GM10248 (cell line): Measurements from ENCODE around the gene OSBPL8.

Source experiments
- CTCF ChIA-PET: fragments of 300-600 bp; sonication (Branson Sonifier 250); formaldehyde crosslinking; extraction: SDS; loops from one replicate; lab custom pipeline; 2021; ENCODE audit warnings: antibody characterized with exemption; lab: Yijun Ruan, JAX
- POLR2A ChIA-PET: fragments of 350-650 bp; sonication (Branson Sonifier 250); formaldehyde crosslinking; extraction: SDS; loops from one replicate; lab custom pipeline; 2020; ENCODE audit warnings: antibody characterized with exemption; lab: Yijun Ruan, JAX
- DNase-seq: peaks from one replicate; pipeline ENCODE4 v3.0.0; 2012; ENCODE audit errors: extremely low spot score
- TF ChIP-seq, protein P1 (sequence below): IDR thresholded peaks from 2 replicates; pipeline ENCODE4 v1.5.1; 2012; ENCODE audit warnings: mild to moderate bottlenecking, low read depth; ENCODE audit errors: extremely low read depth, missing control alignments, control extremely low read depth

OSBPL8 gene, protein sequence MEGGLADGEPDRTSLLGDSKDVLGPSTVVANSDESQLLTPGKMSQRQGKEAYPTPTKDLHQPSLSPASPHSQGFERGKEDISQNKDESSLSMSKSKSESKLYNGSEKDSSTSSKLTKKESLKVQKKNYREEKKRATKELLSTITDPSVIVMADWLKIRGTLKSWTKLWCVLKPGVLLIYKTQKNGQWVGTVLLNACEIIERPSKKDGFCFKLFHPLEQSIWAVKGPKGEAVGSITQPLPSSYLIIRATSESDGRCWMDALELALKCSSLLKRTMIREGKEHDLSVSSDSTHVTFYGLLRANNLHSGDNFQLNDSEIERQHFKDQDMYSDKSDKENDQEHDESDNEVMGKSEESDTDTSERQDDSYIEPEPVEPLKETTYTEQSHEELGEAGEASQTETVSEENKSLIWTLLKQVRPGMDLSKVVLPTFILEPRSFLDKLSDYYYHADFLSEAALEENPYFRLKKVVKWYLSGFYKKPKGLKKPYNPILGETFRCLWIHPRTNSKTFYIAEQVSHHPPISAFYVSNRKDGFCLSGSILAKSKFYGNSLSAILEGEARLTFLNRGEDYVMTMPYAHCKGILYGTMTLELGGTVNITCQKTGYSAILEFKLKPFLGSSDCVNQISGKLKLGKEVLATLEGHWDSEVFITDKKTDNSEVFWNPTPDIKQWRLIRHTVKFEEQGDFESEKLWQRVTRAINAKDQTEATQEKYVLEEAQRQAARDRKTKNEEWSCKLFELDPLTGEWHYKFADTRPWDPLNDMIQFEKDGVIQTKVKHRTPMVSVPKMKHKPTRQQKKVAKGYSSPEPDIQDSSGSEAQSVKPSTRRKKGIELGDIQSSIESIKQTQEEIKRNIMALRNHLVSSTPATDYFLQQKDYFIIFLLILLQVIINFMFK

DNA sequence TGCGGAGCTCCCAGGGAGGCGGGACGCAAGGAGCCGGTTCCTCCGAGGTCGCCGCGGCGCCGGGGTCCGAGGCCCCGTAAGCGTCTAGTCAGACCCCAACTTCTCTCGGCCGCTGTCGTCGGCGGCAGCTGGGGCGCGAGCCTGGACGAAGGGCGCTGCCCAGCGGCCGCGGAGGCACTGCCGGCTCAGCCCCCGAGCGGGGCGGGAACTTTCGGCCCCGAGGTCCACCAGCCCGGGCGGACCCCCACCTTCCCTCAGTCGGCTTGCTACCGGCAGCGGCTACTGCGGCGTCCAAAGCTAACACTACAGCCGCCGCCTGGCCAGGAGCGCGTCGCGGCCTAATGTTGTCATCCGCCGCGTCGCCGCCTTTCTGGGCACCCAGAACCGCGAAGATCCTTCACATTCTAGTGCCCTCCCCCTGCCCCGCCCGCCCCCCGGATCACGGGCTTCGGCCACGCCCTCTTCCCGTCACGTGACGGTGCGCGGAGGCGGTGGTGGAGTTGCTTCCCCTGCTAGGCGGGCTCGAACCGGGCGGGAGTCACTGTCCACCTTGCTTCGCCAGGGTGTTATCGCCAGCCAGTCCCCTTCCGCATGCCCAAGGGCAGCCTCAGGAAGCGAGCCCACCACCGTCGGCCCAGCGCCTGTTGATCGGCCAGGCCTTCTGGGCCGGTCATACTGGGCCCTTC, at the start of gene OSBPL8:
TSS of gene OSBPL8 (minus strand) at position 372 of the 686 bp plus-strand sequence. CDS start 72,220 bp downstream, outside the sequence.
- TF ChIP-seq, protein P1, sequence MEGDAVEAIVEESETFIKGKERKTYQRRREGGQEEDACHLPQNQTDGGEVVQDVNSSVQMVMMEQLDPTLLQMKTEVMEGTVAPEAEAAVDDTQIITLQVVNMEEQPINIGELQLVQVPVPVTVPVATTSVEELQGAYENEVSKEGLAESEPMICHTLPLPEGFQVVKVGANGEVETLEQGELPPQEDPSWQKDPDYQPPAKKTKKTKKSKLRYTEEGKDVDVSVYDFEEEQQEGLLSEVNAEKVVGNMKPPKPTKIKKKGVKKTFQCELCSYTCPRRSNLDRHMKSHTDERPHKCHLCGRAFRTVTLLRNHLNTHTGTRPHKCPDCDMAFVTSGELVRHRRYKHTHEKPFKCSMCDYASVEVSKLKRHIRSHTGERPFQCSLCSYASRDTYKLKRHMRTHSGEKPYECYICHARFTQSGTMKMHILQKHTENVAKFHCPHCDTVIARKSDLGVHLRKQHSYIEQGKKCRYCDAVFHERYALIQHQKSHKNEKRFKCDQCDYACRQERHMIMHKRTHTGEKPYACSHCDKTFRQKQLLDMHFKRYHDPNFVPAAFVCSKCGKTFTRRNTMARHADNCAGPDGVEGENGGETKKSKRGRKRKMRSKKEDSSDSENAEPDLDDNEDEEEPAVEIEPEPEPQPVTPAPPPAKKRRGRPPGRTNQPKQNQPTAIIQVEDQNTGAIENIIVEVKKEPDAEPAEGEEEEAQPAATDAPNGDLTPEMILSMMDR: peak; percentile 50
- CTCF ChIA-PET: interaction anchor here (0.7 to 1.9 kb wide), 6 partner anchors 9 to 1227 kb away, joined by 3 to 5 read pairs (median 3); partner anchors contain the start of gene PHLDA1
- peak; percentile 95 for DNase-seq
- POLR2A ChIA-PET: interaction anchor here (0.6 to 1.9 kb wide), 4 partner anchors 9 to 324 kb away, joined by 3 to 7 read pairs (median 3); no protein-coding TSS in a partner anchor

DNA sequence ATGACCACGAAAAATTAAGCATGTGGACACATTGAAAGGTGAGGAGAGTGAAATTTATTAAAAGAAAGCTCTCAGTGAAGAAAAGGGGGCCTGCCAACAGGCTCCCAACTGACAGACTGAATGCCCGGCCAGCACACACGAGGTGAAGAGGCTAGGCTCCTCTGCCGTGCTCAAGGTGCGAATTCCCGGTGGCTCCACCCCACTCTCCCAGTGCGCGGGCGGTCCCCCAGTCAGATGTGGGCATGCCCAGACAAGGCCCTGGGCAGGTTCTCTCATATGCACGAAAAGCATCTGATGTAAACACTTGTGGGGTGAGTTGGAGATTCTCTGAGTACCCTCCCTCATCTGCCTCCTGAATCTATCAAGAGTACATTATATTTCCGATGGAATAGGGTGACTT, 48.5 kb upstream of the OSBPL8 start:
- ChIA-PET POLR2A (no interaction called here), CTCF (interaction anchor here (1.3 to 1.6 kb wide), 2 partner anchors 11 to 13 kb away, joined by 4 to 5 read pairs; no protein-coding TSS in a partner anchor)
- TF ChIP-seq, protein P1: no peak
- no peak for DNase-seq

DNA sequence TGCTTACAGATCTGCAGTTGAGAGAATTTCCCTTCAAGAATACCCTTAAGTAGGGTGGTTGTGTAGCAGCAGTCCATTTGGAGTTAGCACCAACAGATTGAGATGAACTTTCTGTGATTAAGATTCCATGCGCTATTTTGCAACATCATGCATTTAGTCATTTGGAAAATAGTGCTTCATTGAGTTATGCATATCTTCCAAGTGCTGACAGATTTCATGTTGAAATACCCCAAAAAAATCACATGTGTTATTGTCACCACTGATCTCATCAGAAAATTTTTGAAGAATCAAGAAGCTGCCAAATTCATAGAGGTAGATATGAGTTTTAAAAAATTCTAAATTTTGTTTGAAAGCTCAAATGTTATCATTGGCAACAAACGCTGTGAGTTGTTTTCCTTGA, 35.5 kb upstream of the OSBPL8 start:
- no peak for DNase-seq
- ChIA-PET CTCF (no interaction called here), POLR2A (no interaction called here)
- TF ChIP-seq, protein P1: no peak

DNA sequence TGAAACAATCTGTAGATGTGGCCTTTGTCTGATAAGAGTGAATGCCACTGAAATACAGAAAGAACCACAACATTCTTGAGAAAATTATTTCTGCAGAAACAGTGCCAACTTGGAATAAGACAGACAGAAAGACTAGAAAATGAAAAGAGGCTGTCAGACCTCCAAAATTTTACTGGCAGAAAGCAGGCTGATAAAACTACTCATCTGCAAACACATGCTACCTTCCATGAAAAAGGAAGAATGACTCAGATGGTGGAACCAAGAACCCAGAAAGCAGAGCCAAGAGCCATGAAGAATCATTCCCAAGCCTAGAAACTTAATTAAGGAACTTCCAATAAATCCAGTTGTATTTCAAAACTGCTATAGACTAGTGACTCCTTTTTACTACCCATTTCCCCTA, 31.9 kb upstream of the OSBPL8 start:
- ChIA-PET CTCF (interaction anchor here (1.6 kb wide), 1 partner anchor 9 kb away, joined by 4 read pairs; no protein-coding TSS in a partner anchor), POLR2A (no interaction called here)
- TF ChIP-seq, protein P1: no peak
- DNase-seq: no peak

DNA sequence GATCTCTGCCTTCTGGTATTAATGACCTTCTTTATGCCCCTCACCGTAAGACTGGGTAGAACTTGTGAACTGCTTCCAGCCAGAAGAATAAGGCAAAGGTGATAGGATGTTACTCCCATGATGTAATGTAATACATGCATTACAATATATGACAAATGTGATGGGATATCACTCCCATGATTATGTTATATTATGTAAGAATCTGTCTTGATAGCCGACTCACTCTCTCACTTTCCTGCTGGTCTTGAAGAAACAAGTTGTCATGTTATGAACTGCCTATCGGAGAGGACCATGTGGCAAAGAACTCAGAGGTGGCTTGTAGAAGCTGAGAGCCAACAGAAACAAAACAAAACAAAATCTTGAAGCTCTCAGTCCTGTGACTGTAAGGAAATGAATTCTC, 30.6 kb upstream of the OSBPL8 start:
- CTCF ChIA-PET: interaction anchor here (1.4 kb wide), 1 partner anchor 15 kb away, joined by 3 read pairs; no protein-coding TSS in a partner anchor
- TF ChIP-seq, protein P1: no peak
- POLR2A ChIA-PET: no interaction called here
- DNase-seq: no peak
